Subcutaneous adipose tissue (tissue), 4 donors: ENCODE results near the gene RND3. TPM values are rescaled to one million over a fixed set of nuclear protein-coding genes. Genes with fewer than 3 reads are reported as not detected.

Experiments
- total RNA-seq, 4 donors: library from RNA; depleted of rRNA; stranded (reverse); fragments of >200 nt; gene quantifications; one replicate each; pipeline ENCODE4 v1.1.0, GENCODE V29; 2016
- TF ChIP-seq, protein P1 (sequence below): fragments of 450-650 bp; IDR thresholded peaks from one replicate; pipeline ENCODE4 v1.5.1; 2016; ENCODE audit warnings: low read depth, mild to moderate bottlenecking, control low read depth, antibody characterized with exemption, moderate library complexity

The RND3 gene
- total RNA-seq, 4 donors from 2014 or later: 15.3 to 141 (median 86.9) TPM

- TF ChIP-seq, protein P1, sequence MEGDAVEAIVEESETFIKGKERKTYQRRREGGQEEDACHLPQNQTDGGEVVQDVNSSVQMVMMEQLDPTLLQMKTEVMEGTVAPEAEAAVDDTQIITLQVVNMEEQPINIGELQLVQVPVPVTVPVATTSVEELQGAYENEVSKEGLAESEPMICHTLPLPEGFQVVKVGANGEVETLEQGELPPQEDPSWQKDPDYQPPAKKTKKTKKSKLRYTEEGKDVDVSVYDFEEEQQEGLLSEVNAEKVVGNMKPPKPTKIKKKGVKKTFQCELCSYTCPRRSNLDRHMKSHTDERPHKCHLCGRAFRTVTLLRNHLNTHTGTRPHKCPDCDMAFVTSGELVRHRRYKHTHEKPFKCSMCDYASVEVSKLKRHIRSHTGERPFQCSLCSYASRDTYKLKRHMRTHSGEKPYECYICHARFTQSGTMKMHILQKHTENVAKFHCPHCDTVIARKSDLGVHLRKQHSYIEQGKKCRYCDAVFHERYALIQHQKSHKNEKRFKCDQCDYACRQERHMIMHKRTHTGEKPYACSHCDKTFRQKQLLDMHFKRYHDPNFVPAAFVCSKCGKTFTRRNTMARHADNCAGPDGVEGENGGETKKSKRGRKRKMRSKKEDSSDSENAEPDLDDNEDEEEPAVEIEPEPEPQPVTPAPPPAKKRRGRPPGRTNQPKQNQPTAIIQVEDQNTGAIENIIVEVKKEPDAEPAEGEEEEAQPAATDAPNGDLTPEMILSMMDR: no peak
Observed at GRCh38 chr2:150526827-150527226, 39.4 kb upstream of the RND3 start.

DNA sequence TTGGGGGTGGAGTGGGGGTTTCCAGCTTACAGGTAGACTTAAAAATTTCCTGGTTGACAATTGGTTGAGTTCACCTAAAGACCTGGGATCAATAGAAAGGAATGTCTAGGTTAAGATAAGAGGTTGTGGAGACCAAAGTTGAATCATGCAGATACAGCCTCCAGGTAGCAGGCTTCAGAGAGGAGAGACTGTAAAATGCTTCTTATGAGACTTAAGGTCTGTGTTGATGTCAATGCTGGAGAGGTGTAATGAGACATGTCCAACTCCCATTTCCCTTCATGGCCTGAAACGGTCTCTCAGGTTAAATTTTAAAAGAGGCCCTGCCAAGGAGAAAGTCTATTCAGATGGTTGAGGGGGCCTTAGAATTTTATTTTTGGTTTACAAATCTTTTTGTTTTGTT lies 38.5 kb upstream of the RND3 start:
- TF ChIP-seq, protein P1: no peak

- TF ChIP-seq, protein P1: no peak
Observed at GRCh38 chr2:150522269-150522668, 34.8 kb upstream of the RND3 start.

GRCh38 chr2:150520887-150521664 lies 33.6 kb upstream of the RND3 start:
- TF ChIP-seq, protein P1: no peak

DNA sequence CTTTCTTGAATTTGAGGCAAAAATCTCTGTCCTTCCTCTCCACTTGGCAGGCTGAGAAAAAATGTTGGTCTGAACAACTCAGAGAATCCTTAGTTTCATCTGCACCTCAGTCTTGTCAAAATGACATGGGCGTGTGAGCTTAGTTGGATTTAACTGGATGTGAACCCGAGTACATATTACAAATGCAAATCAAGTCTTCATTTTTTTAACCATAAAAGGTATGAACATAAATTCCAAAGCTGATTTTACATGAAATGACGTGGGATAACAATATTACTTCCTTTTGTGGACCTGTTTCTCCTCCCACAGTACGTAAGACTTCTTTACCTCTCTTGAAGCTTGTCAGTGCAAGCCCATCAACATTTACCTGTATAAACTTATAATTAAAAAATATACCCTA lies 32.6 kb upstream of the RND3 start:
- TF ChIP-seq, protein P1: no peak

GRCh38 chr2:150517951-150518680 lies 30.6 kb upstream of the RND3 start:
- TF ChIP-seq, protein P1: no peak

DNA sequence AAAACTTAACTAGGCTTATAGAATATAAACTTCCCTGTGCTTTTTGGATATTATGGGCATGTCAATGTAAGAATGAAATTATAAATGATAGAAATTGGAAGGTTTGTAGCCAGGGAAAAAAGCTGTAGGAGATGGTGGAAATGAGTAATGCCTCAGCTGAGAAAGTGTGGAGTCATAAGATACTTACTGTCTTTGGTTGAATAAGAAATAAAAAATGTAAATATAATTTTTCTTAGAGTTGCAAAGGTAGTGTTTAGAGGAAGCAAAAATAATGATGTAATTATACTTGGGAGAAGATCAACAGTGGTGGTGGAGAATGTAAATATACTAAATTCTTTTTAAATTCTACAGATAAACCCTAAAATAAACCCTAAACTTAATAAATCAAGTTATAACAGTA lies 26.2 kb upstream of the RND3 start:
- TF ChIP-seq, protein P1: no peak
